Urothelium cell line (cell line): ENCODE measurements around the gene C11orf65.
"Not testable (repeated sequence)": the region's sequence is repeated elsewhere in the genome, so short reads cannot be mapped to it uniquely, and the experiment has no call there.

Experiments used
- DNase-seq: peaks from one replicate; pipeline ENCODE4 v3.0.0; 2011; ENCODE audit warnings: low spot score, mixed read lengths
- FAIRE-seq: peaks from 2 replicates; lab custom pipeline; 2011; peaks lifted over from hg19 to GRCh38; lab: Jason Lieb, UNC

C11orf65 gene

GRCh38 chr11:108373505-108373904, 93.8 kb downstream of the C11orf65 start:
- not testable (repeated sequence) for DNase-seq, FAIRE-seq

GRCh38 chr11:108370990-108371389, 96.3 kb downstream of the C11orf65 start:
- FAIRE-seq (no peak), DNase-seq (no peak)

GRCh38 chr11:108370315-108370714, 97.0 kb downstream of the C11orf65 start:
- no peak for FAIRE-seq
- no peak for DNase-seq

GRCh38 chr11:108369064-108369463, 98.3 kb downstream of the C11orf65 start:
- DNase-seq (no peak), FAIRE-seq (no peak)

- DNase-seq (no peak), FAIRE-seq (no peak)
Measured at GRCh38 chr11:108368134-108368533, 99.2 kb downstream of the C11orf65 start.

- no peak for DNase-seq
- no peak for FAIRE-seq
Measured at GRCh38 chr11:108364159-108364558, 103.2 kb downstream of the C11orf65 start.

GRCh38 chr11:108351468-108351867, 115.9 kb downstream of the C11orf65 start:
- no peak for DNase-seq
- no peak for FAIRE-seq

- DNase-seq, result no peak
Measured at GRCh38 chr11:108346451-108346850, 120.9 kb downstream of the C11orf65 start.

GRCh38 chr11:108345767-108346166, 121.6 kb downstream of the C11orf65 start:
- no peak for FAIRE-seq

More at GRCh38 chr11:108346451-108346850, 120.9 kb downstream of the C11orf65 start:
- no peak for FAIRE-seq

GRCh38 chr11:108343714-108344113, 123.6 kb downstream of the C11orf65 start:
- no peak for FAIRE-seq
- no peak for DNase-seq

More at GRCh38 chr11:108345767-108346166, 121.6 kb downstream of the C11orf65 start:
- DNase-seq, result no peak

GRCh38 chr11:108341654-108342053, 125.7 kb downstream of the C11orf65 start:
- FAIRE-seq (no peak), DNase-seq (no peak)

GRCh38 chr11:108340973-108341372, 126.4 kb downstream of the C11orf65 start:
- FAIRE-seq (no peak), DNase-seq (peak; percentile 9)

- no peak for FAIRE-seq
- no peak for DNase-seq
Measured at GRCh38 chr11:108338750-108339149, 128.6 kb downstream of the C11orf65 start.

- FAIRE-seq (no peak), DNase-seq (no peak)
Measured at GRCh38 chr11:108333403-108333899, 133.9 kb downstream of the C11orf65 start.
